GM12891 (cell line): ENCODE data around the gene COIL.
"Not testable (repeated sequence)": the region's sequence is repeated elsewhere in the genome, so short reads cannot be mapped to it uniquely, and the experiment has no call there.

Experiments
- DNase-seq: peaks from one replicate; pipeline ENCODE4 v3.0.0; 2011; ENCODE audit warnings: low spot score; ENCODE audit not compliant: insufficient read length
- FAIRE-seq: peaks from 2 replicates; lab custom pipeline; 2011; peaks lifted over from hg19 to GRCh38; lab: Jason Lieb, UNC
- PAX5 ChIP-seq: IDR thresholded peaks from 2 replicates; pipeline ENCODE4 v1.6.1; 2011; ENCODE audit warnings: low read length, moderate library complexity, mild to moderate bottlenecking; ENCODE audit not compliant: insufficient read depth, severe bottlenecking
- POLR2A ChIP-seq: IDR thresholded peaks from 2 replicates; pipeline ENCODE4 v1.6.1; 2011; ENCODE audit warnings: low read depth, low read length, control low read depth
- POLR2AphosphoS5 ChIP-seq: IDR thresholded peaks from 2 replicates; pipeline ENCODE4 v1.6.1; 2011; ENCODE audit warnings: low read depth, low read length, control low read depth
- POU2F2 ChIP-seq: IDR thresholded peaks from 2 replicates; pipeline ENCODE4 v1.6.1; 2011; ENCODE audit warnings: low read depth, mild to moderate bottlenecking, control low read depth, low read length, moderate library complexity
- SPI1 ChIP-seq: IDR thresholded peaks from 2 replicates; pipeline ENCODE4 v1.6.1; 2011; ENCODE audit warnings: low read depth, low read length, control low read depth
- TAF1 ChIP-seq: IDR thresholded peaks from 2 replicates; pipeline ENCODE4 v1.6.1; 2011; ENCODE audit warnings: low read depth, low read length, control low read depth

COIL gene

DNA sequence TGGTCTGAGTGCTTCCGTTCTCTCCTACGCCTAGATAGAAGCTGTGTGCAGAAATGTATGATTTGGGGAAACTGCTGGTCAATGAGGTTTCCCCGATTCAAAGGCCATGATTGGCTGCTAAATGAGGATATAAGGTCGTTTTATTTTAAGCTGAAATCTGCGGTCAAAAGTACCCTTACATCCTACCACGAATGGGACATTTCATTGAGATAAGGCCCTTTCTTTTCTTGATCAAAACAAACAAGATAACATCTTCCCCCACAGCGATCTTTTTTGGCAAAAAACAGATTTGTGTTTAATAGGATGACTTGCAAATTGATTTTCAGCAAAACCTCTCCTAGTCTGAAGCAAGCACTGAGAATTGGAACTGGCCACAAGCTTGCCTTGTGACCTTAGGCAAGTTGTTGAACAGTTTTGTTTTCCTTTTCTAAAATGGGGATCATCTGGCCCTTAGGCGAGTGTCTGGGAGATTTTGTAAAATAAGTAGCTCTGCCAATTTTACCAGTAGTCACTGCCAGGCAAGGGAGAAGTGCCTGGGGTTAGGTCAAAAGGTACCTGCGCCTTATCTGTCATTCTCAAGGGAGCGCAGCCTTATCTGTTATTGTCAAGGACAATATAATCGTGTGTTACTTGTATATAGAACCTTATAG, 17.7 kb upstream of the COIL start:
- TF ChIP-seq SPI1 = no peak
- TF ChIP-seq PAX5 = no peak
- TF ChIP-seq TAF1 = no peak
- TF ChIP-seq POU2F2 = no peak
- no peak for TF ChIP-seq POLR2A
- TF ChIP-seq POLR2AphosphoS5 = no peak
- FAIRE-seq (peak; percentile 77), DNase-seq (no peak)

GRCh38 chr17:56977673-56978395, 17.0 kb upstream of the COIL start, which contains the start of gene SCPEP1:
Gene SCPEP1, plus strand, starts transcription at chr17:56978131. Its CDS starts 29 bp downstream, at chr17:56978160.
- FAIRE-seq = peak; percentile 88

GRCh38 chr17:56976941-56977608, 16.2 kb upstream of the COIL start:
- DNase-seq (no peak), FAIRE-seq (no peak)
- TF ChIP-seq POLR2AphosphoS5 (no peak), POU2F2 (no peak), PAX5 (no peak), SPI1 (no peak), TAF1 (no peak), POLR2A (no peak)

More at GRCh38 chr17:56977673-56978395, 17.0 kb upstream of the COIL start, which contains the start of gene SCPEP1:
- no peak for TF ChIP-seq POU2F2
- TF ChIP-seq POLR2A = peak; percentile 64
- peak; percentile 52; the same call in 1 of the 2 replicates for TF ChIP-seq POLR2AphosphoS5
- TF ChIP-seq SPI1 = no peak
- peak; percentile 59 for TF ChIP-seq TAF1
- no peak for TF ChIP-seq PAX5
- peak; percentile 89 for DNase-seq

- FAIRE-seq (no peak), DNase-seq (no peak)
- TF ChIP-seq POLR2A (no peak), SPI1 (no peak), TAF1 (no peak), PAX5 (no peak), POU2F2 (no peak), POLR2AphosphoS5 (no peak)
Observed at GRCh38 chr17:56975656-56976055, 14.8 kb upstream of the COIL start.

GRCh38 chr17:56974055-56974454, 13.2 kb upstream of the COIL start:
- no peak for TF ChIP-seq POU2F2
- no peak for TF ChIP-seq POLR2AphosphoS5
- no peak for TF ChIP-seq POLR2A
- TF ChIP-seq TAF1 = no peak
- no peak for TF ChIP-seq SPI1
- no peak for TF ChIP-seq PAX5
- DNase-seq (no peak), FAIRE-seq (no peak)

- FAIRE-seq (no peak), DNase-seq (no peak)
- TF ChIP-seq POLR2A (no peak), POU2F2 (no peak), PAX5 (no peak)
Observed at GRCh38 chr17:56973520-56973919, 12.7 kb upstream of the COIL start.

GRCh38 chr17:56972111-56972730, 11.4 kb upstream of the COIL start:
- DNase-seq = no peak
- TF ChIP-seq PAX5 = no peak
- no peak for TF ChIP-seq POU2F2
- no peak for TF ChIP-seq POLR2AphosphoS5
- no peak for TF ChIP-seq POLR2A
- TF ChIP-seq TAF1 = no peak
- no peak for TF ChIP-seq SPI1
- FAIRE-seq = no peak

DNA sequence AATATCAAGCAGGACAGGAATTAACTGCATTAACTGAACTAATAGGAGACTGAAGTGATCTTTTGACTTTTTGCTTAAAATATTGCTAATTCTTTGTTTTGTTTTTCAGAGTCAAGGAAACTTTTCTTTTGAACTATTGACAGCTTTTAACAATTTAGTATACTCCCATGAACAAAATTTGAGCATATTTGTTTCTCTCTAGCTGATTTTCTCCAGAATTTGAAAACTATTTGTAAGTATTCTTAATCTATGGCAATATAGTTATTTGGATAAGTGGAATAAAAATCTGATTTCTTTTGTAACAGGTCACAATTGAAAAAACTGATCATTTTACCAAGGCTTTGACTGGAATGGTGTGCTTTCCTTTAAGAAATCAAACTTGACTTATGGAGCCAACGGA, 10.1 kb upstream of the COIL start:
- FAIRE-seq (no peak), DNase-seq (no peak)
- TF ChIP-seq PAX5 (no peak), POLR2AphosphoS5 (no peak), TAF1 (no peak), POU2F2 (no peak), POLR2A (no peak), SPI1 (no peak)

DNA sequence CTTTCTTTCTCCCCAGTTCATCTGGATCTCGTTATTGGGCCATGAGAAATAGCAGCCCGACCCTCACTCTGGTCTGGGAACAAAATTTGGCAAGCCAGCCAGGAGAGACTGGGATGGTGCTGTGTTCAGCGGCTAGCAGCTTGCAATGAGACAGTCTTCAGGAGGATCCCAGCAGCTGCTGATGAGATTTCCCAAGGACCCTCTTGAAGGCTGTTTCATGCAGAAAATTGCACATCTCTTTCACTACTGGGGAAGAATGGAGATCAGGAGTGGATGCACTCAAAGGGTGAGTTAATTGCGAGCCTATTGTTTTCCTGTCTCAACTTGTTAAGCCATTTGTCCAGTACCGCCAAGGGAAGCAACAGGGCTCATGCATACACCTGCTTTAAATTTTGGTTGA, 5.5 kb upstream of the COIL start:
- FAIRE-seq (no peak), DNase-seq (no peak)
- TF ChIP-seq POLR2AphosphoS5 (no peak), SPI1 (no peak), TAF1 (no peak), POU2F2 (no peak), PAX5 (no peak), POLR2A (no peak)

GRCh38 chr17:56965681-56966080, 4.8 kb upstream of the COIL start:
- FAIRE-seq = not testable (repeated sequence)

GRCh38 chr17:56965241-56965640, 4.4 kb upstream of the COIL start:
- FAIRE-seq, DNase-seq: not testable (repeated sequence)

More at GRCh38 chr17:56965681-56966080, 4.8 kb upstream of the COIL start:
- DNase-seq = not testable (repeated sequence)
